GM23338 (cell line): ENCODE results near the gene RIT2.

ENCODE experiments used
- CTCF ChIP-seq, 2 experiments: fragments of 200-600 bp in 1 of 2; sonication (generic) in 1 of 2; conservative IDR thresholded peaks; 2 replicates each; pipeline versions ENCODE4 v1.5.1 to v1.6.1; 2016 to 2017; ENCODE audit warnings: antibody characterized with exemption in 2 of 2, low read depth in 2 of 2, mild to moderate bottlenecking in 2 of 2, moderate library complexity in 1 of 2
- EZH2 ChIP-seq: fragments of 200-600 bp; sonication (generic); IDR thresholded peaks from one replicate; pipeline ENCODE4 v1.8.0; 2017; ENCODE audit warnings: antibody characterized with exemption, mild to moderate bottlenecking, low read depth; ENCODE audit not compliant: unreplicated experiment

DNA sequence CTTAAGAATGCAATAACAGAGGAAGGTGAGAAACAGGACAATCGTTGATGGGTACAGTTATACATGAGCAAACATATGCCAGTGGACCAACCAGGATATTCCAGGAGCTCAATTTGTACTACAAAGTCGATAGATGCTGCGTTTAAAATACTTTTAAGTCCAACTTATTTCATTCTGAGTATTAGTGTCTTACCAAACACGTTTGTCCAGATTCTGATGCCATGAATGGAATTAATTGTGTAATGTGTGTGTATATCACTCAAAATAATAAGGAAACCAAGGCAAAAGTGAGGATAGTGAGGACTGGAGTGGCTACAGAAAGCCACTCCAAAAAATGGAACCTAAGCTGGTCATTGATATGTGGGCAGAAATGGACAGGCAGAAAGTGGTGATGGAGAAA, 332.6 kb downstream of the RIT2 start:
- no peak for TF ChIP-seq CTCF (conservative IDR thresholded peaks at IDR 0.05; ENCODE audit: low read depth in 2 of 2)
- TF ChIP-seq EZH2, result no peak
